ENCODE measurements around the gene CCDC136.

The CCDC136 gene

DNA sequence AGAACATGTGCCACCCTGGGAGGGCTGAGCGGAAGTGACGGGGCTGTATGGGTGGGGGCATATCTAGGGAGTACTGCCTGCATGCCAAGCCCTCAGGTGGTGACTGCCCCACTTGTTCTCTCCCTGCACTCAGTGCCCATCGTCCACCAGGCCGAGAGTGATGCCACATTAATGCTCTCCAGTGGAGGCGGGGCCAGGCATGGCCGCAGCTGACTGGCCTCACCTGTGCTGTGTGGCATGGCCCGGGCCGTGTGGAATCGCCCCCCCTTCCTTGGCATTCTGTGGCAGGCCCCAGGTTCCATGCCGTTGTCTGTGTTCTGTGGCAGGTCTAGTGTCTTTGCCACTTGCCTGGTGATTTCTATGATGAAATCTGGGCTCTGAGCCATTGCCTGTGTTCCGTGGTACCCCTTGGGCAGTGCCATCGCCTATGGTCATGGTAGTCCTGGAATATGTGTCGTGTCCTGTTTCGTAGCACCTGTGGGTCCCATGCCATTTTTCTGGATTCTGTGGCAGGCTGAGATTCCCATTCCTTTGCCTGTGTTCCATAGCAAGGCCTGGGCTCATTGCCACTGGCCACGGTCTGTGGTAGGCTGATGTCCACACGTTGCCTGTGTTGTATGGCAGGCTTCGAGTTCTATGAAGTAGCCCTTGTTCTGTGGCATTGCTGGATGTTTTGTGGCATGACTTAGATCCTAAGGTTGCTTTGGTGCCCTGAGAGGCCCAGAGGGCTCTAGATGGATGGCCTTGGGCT, 47.4 kb downstream of the CCDC136 start:
- Histone ChIP-seq H3K79me2 (no peaks in the 10 kb centered on the region), H3K27ac (no peak overlapping the region), H3K4me1 (no peaks in the 10 kb centered on the region), H3K9me3 (ENCODE audit: control insufficient read depth, low read length) (no peaks in the 10 kb centered on the region), H3K4me2 (ENCODE audit: low read length) (no peak overlapping the region), H3K9ac (no peak overlapping the region), H3K36me3 (ENCODE audit: control insufficient read depth, insufficient read depth, low read length) (no peaks in the 10 kb centered on the region), H3K4me3 (ENCODE audit: low read depth, low read length) (no peak overlapping the region), H2AFZ (no peak overlapping the region), H3K27me3 (ENCODE audit: control insufficient read depth, insufficient read depth, low read length) (no peaks in the 10 kb centered on the region)
- TF ChIP-seq, protein P1, sequence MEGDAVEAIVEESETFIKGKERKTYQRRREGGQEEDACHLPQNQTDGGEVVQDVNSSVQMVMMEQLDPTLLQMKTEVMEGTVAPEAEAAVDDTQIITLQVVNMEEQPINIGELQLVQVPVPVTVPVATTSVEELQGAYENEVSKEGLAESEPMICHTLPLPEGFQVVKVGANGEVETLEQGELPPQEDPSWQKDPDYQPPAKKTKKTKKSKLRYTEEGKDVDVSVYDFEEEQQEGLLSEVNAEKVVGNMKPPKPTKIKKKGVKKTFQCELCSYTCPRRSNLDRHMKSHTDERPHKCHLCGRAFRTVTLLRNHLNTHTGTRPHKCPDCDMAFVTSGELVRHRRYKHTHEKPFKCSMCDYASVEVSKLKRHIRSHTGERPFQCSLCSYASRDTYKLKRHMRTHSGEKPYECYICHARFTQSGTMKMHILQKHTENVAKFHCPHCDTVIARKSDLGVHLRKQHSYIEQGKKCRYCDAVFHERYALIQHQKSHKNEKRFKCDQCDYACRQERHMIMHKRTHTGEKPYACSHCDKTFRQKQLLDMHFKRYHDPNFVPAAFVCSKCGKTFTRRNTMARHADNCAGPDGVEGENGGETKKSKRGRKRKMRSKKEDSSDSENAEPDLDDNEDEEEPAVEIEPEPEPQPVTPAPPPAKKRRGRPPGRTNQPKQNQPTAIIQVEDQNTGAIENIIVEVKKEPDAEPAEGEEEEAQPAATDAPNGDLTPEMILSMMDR (IDR thresholded peaks at IDR 0.05), result no peak

DNA sequence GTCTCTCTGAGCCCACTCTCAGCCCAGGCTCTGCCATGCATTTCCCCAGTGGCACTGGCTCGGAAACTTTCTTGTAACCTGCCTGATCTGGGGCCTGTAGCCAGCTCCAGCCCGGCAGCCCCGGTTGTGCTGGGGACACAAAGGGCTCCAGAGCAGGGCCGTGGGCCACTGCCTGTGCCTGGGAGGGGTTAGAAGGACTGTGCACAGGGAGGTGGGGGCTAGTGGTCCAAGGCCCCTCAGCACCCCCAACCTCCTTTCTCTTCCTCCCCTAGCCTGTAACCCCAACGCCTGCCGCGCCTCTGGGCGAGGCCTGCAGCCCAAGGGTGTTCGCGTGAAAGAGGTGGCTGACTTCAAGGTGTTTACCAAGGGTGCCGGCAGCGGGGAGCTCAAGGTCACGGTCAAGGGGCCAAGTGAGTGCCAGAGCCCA, 48.0 kb downstream of the CCDC136 start:
- H3K4me3 ChIP-seq (ENCODE audit: low read depth, low read length), result no peak overlapping the region
- H3K79me2 ChIP-seq, result no peaks in the 10 kb centered on the region
- TF ChIP-seq, protein P1 (IDR thresholded peaks at IDR 0.05), result no peak
- no peaks in the 10 kb centered on the region for H3K4me1 ChIP-seq
- no peak overlapping the region for H2AFZ ChIP-seq
- H3K36me3 ChIP-seq (ENCODE audit: control insufficient read depth, insufficient read depth, low read length), result no peaks in the 10 kb centered on the region
- no peaks in the 10 kb centered on the region for H3K27me3 ChIP-seq (ENCODE audit: control insufficient read depth, insufficient read depth, low read length)
- no peak overlapping the region for H3K9ac ChIP-seq
- H3K27ac ChIP-seq, result no peak overlapping the region
- no peaks in the 10 kb centered on the region for H3K9me3 ChIP-seq (ENCODE audit: control insufficient read depth, low read length)
- H3K4me2 ChIP-seq (ENCODE audit: low read length), result no peak overlapping the region

DNA sequence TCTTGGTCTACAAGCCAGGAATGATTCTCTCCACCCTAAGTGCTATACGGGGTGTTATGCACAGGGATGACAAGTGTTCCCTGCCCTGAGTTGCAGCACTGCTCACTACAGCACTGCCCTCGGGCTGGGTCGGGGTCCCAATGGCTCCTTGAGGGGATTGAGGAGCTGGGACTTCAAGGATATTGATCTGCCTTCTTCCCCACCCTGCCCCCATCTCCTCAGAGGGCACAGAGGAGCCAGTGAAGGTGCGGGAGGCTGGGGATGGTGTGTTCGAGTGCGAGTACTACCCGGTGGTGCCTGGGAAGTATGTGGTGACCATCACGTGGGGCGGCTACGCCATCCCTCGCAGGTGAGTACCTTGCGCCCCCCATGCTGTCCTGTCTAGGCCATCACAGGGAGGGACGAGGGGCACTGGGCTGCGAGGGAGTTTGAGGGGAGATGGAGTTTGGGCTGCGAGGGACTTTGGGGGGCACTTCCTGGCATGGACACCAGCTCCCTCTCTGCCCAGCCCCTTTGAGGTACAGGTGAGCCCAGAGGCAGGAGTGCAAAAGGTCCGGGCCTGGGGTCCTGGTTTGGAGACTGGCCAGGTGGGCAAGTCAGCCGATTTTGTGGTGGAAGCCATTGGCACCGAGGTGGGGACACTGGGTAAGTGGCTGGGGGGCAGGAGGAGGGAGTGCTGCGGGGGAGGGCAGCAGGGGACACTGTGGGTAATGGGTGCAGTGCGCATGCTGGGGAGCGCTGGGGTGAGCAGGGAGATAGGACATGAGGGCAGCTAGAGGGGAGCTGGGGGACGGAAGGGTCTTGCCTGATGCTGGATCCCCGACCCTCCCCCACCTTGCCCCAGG, 48.8 kb downstream of the CCDC136 start:
- Histone ChIP-seq H3K79me2 (no peaks in the 10 kb centered on the region), H3K4me1 (no peaks in the 10 kb centered on the region), H3K27ac (no peak overlapping the region), H3K27me3 (ENCODE audit: control insufficient read depth, insufficient read depth, low read length) (no peaks in the 10 kb centered on the region), H3K9ac (no peak overlapping the region), H3K4me2 (ENCODE audit: low read length) (no peak overlapping the region), H2AFZ (no peak overlapping the region), H3K36me3 (ENCODE audit: control insufficient read depth, insufficient read depth, low read length) (no peaks in the 10 kb centered on the region), H3K4me3 (ENCODE audit: low read depth, low read length) (no peak overlapping the region), H3K9me3 (ENCODE audit: control insufficient read depth, low read length) (no peaks in the 10 kb centered on the region)
- TF ChIP-seq, protein P1 (IDR thresholded peaks at IDR 0.05), result no peak

DNA sequence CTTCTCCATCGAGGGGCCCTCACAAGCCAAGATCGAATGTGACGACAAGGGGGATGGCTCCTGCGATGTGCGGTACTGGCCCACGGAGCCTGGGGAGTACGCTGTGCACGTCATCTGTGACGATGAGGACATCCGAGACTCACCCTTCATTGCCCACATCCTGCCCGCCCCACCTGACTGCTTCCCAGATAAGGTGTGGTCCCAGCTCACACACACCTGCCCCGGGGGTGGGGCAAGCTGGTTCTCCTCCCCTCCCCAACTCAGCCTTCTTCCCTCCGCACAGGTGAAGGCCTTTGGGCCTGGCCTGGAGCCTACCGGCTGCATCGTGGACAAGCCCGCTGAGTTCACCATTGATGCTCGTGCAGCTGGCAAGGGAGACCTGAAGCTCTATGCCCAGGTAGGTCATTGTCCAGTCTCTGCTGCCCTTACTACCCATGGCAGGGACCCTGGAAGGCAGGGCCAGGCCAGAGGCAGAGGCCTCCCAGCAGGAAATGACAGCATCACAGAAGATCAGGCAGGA, 49.5 kb downstream of the CCDC136 start:
- H3K4me3 ChIP-seq (ENCODE audit: low read depth, low read length), result no peak overlapping the region
- no peak overlapping the region for H2AFZ ChIP-seq
- no peaks in the 10 kb centered on the region for H3K79me2 ChIP-seq
- no peaks in the 10 kb centered on the region for H3K36me3 ChIP-seq (ENCODE audit: control insufficient read depth, insufficient read depth, low read length)
- H3K9me3 ChIP-seq (ENCODE audit: control insufficient read depth, low read length), result no peaks in the 10 kb centered on the region
- H3K9ac ChIP-seq, result no peak overlapping the region
- TF ChIP-seq, protein P1 (IDR thresholded peaks at IDR 0.05), result no peak
- no peaks in the 10 kb centered on the region for H3K27me3 ChIP-seq (ENCODE audit: control insufficient read depth, insufficient read depth, low read length)
- no peak overlapping the region for H3K27ac ChIP-seq
- no peak overlapping the region for H3K4me2 ChIP-seq (ENCODE audit: low read length)
- no peaks in the 10 kb centered on the region for H3K4me1 ChIP-seq

Data from parathyroid adenoma (tissue), 2 donors.